Thymus (tissue), 11 donors: Measurements from ENCODE around the gene ARHGAP9. TPM values are rescaled to one million over a fixed set of nuclear protein-coding genes. Genes with fewer than 3 reads are reported as not detected.
A peak's percentile ranks its signal among the peaks of the same experiment; 100 is the strongest.

ENCODE experiments used
- DNase-seq, 9 donors: peaks; one replicate each; pipeline ENCODE4 v3.0.0-alpha.2; 2013; ENCODE audit warnings: low spot score in 9 of 9, low read depth in 6 of 9, missing footprints in 1 of 9
- H3K27ac ChIP-seq, 2 donors: one replicate each; pipeline ENCODE4 v1.5.1; 2013; ENCODE audit warnings: control low read depth in 1 of 2, low read depth in 1 of 2, low read length in 1 of 2, mild to moderate bottlenecking in 1 of 2, moderate library complexity in 1 of 2
- H3K27me3 ChIP-seq, 2 donors: one replicate each; pipeline ENCODE4 v1.5.1; 2013; ENCODE audit warnings: low read length in 1 of 2; ENCODE audit not compliant: control insufficient read depth in 2 of 2, insufficient read depth in 1 of 2
- H3K36me3 ChIP-seq, 2 donors: one replicate each; pipeline ENCODE4 v1.5.1; 2013; ENCODE audit warnings: low read length in 1 of 2, mild to moderate bottlenecking in 1 of 2, moderate library complexity in 1 of 2; ENCODE audit not compliant: control insufficient read depth in 2 of 2, insufficient read depth in 2 of 2
- H3K4me1 ChIP-seq, 2 donors: one replicate each; pipeline ENCODE4 v1.5.1; 2013; ENCODE audit warnings: low read length in 2 of 2; ENCODE audit not compliant: control insufficient read depth in 2 of 2, insufficient read depth in 2 of 2
- H3K4me3 ChIP-seq, 2 donors: one replicate each; pipeline ENCODE4 v1.5.1; 2013; ENCODE audit warnings: low read length in 2 of 2, control low read depth in 1 of 2, mild to moderate bottlenecking in 1 of 2
- H3K9me3 ChIP-seq, 2 donors: one replicate each; pipeline ENCODE4 v1.5.1; 2013; ENCODE audit warnings: low read length in 1 of 2, mild to moderate bottlenecking in 1 of 2; ENCODE audit not compliant: control insufficient read depth in 2 of 2, insufficient read depth in 1 of 2
- WGBS: extraction: QIAGEN DNeasy Blood & Tissue Kit; methylation state at CpG from one replicate; pipeline ENCODE4 v1.1.7; 2013; 5-methylcytosine and 5-hydroxymethylcytosine counted together
- polyA plus RNA-seq: library from polyadenylated mRNA; stranded (reverse); fragments of 200-250 nt; gene quantifications from one replicate; pipeline ENCODE4 v1.2.3, GENCODE V29; 2013
- total RNA-seq: library from RNA; stranded (reverse); fragments of 120-200 nt; gene quantifications from one replicate; pipeline ENCODE4 v1.2.4, GENCODE V29; 2013
- donor health status: healthy.

The ARHGAP9 gene
- total and polyA plus RNA-seq, 2 donors: 71.1 to 165 TPM

GRCh38 chr12:57488402-57489156, 8.9 kb upstream of the ARHGAP9 start:
- no peaks in the 10 kb centered on the region for H3K27me3 ChIP-seq
- peak overlapping the region; percentile 64 to 96 for H3K4me3 ChIP-seq
- peak overlapping the region; percentile 26 to 79 for H3K27ac ChIP-seq
- 41% methylated on average over 11 of the region's 11 CpGs for WGBS
- peak in 1 of 9 donors; percentile 23 for DNase-seq
- no peaks in the 10 kb centered on the region for H3K9me3 ChIP-seq
- peaks cover 8 to 17% of the 10 kb centered on the region in 2 donors for H3K4me1 ChIP-seq
- H3K36me3 ChIP-seq: peaks cover 35 to 37% of the 10 kb centered on the region in 2 donors

- peak in 8 of 9 donors; percentile 89 to 98 (median 94) for DNase-seq
- 17% methylated on average over 47 of the region's 47 CpGs for WGBS
- Histone ChIP-seq H3K9me3 (no peaks in the 10 kb centered on the region), H3K27ac (peak within 1 kb of the TSS; percentile 26 to 79), H3K4me3 (peak within 1 kb of the TSS; percentile 64 to 96), H3K4me1 (peaks cover 8 to 17% of the 10 kb centered on the region in 2 donors), H3K36me3 (peaks cover 32 to 34% of the 10 kb centered on the region in 2 donors), H3K27me3 (no peaks in the 10 kb centered on the region)
Measured at GRCh38 chr12:57487597-57488401, 8.1 kb upstream of the ARHGAP9 start, which contains the start of gene MARS1. Gene MARS1 (plus strand): TSS chr12:57488068. CDS start chr12:57488091, 23 bp downstream.

- Histone ChIP-seq H3K27me3 (no peaks in the 10 kb centered on the region), H3K9me3 (no peaks in the 10 kb centered on the region), H3K36me3 (peaks cover 27 to 29% of the 10 kb centered on the region in 2 donors), H3K4me1 (peaks cover 8 to 17% of the 10 kb centered on the region in 2 donors), H3K4me3 (no peak overlapping the region), H3K27ac (no peak overlapping the region)
- no peak for DNase-seq
- WGBS: 96% methylated on average over 27 of the region's 27 CpGs
Measured at GRCh38 chr12:57487055-57487596, 7.5 kb upstream of the ARHGAP9 start.

GRCh38 chr12:57485695-57486094, 6.0 kb upstream of the ARHGAP9 start:
- DNase-seq: no peak
- Histone ChIP-seq H3K9me3 (no peaks in the 10 kb centered on the region), H3K4me3 (no peak overlapping the region), H3K27ac (no peak overlapping the region), H3K36me3 (peaks cover 15 to 17% of the 10 kb centered on the region in 2 donors), H3K27me3 (no peaks in the 10 kb centered on the region), H3K4me1 (peaks cover 8 to 28% of the 10 kb centered on the region in 2 donors)

GRCh38 chr12:57483466-57483865, 3.8 kb upstream of the ARHGAP9 start:
- 92% methylated on average over 5 of the region's 5 CpGs for WGBS
- Histone ChIP-seq H3K27ac (no peak overlapping the region), H3K4me1 (peaks cover 18 to 40% of the 10 kb centered on the region in 2 donors), H3K36me3 (no peaks in the 10 kb centered on the region), H3K4me3 (no peak overlapping the region), H3K9me3 (no peaks in the 10 kb centered on the region), H3K27me3 (no peaks in the 10 kb centered on the region)
- no peak for DNase-seq

- no peak for DNase-seq
- no peak overlapping the region for H3K4me3 ChIP-seq
- no peaks in the 10 kb centered on the region for H3K9me3 ChIP-seq
- H3K27ac ChIP-seq: peak overlapping the region; percentile 1 to 15
- 91% methylated on average over 1 of the region's 1 CpG for WGBS
- no peaks in the 10 kb centered on the region for H3K36me3 ChIP-seq
- H3K27me3 ChIP-seq: peaks cover 0 to 2% of the 10 kb centered on the region in 2 donors
- peaks cover 21 to 48% of the 10 kb centered on the region in 2 donors for H3K4me1 ChIP-seq
Measured at GRCh38 chr12:57481671-57482070, 2.0 kb upstream of the ARHGAP9 start.

DNA sequence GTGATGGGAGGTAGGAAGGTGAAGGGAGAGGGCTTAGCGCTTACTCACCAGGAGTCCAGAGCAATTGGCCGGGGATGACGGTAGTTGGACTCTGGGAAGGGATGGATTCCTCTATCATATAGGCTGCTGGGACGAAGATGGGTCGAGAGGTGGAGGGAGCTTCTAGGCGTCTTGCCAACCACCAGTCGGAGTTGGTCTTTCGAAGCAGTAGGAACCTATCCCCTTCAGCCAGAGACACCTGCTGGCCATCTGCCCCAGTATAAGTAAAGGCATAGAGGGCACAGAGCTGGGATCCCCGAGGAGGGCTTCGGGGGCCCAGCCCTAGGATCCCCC, 657 bp downstream of the ARHGAP9 start:
- DNase-seq: no peak
- H3K9me3 ChIP-seq: no peaks in the 10 kb centered on the region
- H3K27me3 ChIP-seq: peaks cover 0 to 18% of the 10 kb centered on the region in 2 donors
- peak overlapping the region; percentile 92 to 95 for H3K27ac ChIP-seq
- 92% methylated on average over 10 of the region's 10 CpGs for WGBS
- H3K4me3 ChIP-seq: no peak overlapping the region
- peaks cover 17 to 19% of the 10 kb centered on the region in 2 donors for H3K36me3 ChIP-seq
- peaks cover 31 to 68% of the 10 kb centered on the region in 2 donors for H3K4me1 ChIP-seq

DNA sequence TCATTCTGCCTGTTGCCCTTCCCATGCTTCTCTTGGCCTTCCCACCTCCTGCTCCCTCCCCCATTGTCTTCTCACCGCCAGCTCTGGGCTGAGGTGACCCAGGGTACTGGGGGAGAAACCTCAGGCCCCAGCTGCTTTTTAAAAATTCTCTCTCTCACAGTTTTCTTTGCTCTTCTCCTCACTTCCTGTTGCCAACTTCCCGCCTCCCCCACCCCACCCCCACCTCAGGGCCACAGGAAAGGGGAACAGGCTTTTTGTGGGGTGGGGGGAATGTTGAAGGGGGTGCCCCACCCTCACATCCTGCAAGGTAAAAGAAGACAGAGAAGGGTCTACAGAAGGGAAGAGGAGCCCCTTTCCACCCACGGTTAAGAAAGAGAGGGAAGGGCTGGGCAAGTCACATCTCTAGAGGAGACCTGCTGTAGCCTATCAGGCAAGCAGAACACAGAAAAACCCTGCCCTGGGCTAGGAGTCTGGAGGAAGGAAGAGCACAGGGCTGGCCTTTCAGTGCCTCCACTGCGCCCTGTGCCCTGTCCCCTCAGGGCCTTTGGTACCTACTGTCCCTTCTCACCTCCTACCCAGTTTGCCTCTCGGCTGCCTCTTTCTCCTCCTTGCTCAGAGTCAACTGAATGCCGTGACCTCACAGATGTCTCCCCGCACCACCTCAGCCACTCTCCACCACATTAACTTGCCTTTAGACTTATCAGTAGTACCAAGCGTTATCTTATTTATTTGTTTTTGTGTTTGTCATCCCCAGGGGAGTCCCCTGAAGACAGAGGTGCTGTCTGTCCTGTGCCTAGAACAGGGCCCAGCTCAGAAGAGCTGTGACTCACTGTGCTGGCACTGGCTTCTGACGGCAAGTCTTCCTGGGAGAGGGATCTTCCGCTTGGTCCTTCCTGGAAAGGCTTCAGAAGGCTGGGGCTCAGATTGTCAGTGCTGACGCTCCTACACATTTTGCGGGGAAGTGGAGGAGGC, 1.7 kb downstream of the ARHGAP9 start:
- H3K4me1 ChIP-seq: peaks cover 31 to 68% of the 10 kb centered on the region in 2 donors
- peak overlapping the region; percentile 84 to 89 for H3K4me3 ChIP-seq
- peaks cover 0 to 18% of the 10 kb centered on the region in 2 donors for H3K27me3 ChIP-seq
- DNase-seq: peak in 3 of 9 donors; percentile 67 to 84 (median 68)
- peaks cover 25 to 26% of the 10 kb centered on the region in 2 donors for H3K36me3 ChIP-seq
- WGBS: 40% methylated on average over 12 of the region's 12 CpGs
- no peaks in the 10 kb centered on the region for H3K9me3 ChIP-seq
- peak overlapping the region; percentile 92 to 95 for H3K27ac ChIP-seq
